Right lobe of liver (tissue), 6 donors: ENCODE results near the gene THADA. TPM values are rescaled to one million over a fixed set of nuclear protein-coding genes. Genes with fewer than 3 reads are reported as not detected.
A peak's percentile ranks its signal among the peaks of the same experiment; 100 is the strongest.

Experiments
- ATAC-seq, 4 donors: fragments of 200-7000 bp; cut with Tn5 transposase; one replicate each; pipeline ENCODE4 v1.9.1; 2020; ENCODE audit warnings: mild to moderate bottlenecking in 4 of 4, moderate library complexity in 4 of 4
- DNase-seq, 3 donors: peaks; one replicate each; pipeline ENCODE4 v3.0.0-alpha.2; 2020
- H3K27ac ChIP-seq, 3 donors: fragments of 200-600 bp; one replicate each; pipeline ENCODE4 v1.8.0; 2022
- H3K27me3 ChIP-seq, 2 donors: fragments of 200-600 bp; one replicate each; pipeline ENCODE4 v1.8.0; 2022
- H3K36me3 ChIP-seq, 4 donors: fragments of 200-600 bp; sonication (generic) in 1 of 4; one replicate each; pipeline versions ENCODE4 v1.5.1 to v1.8.0; 2017 to 2022; ENCODE audit warnings: control low read depth in 1 of 4
- H3K4me1 ChIP-seq, 4 donors: fragments of 200-600 bp; sonication (generic) in 1 of 4; one replicate each; pipeline versions ENCODE4 v1.5.1 to v1.8.0; 2017 to 2022; ENCODE audit warnings: control low read depth in 1 of 4
- H3K4me3 ChIP-seq, 3 donors: fragments of 200-600 bp; one replicate each; pipeline ENCODE4 v1.8.0; 2022
- H3K9me3 ChIP-seq, 4 donors: fragments of 200-600 bp; sonication (generic) in 1 of 4; one replicate each; pipeline versions ENCODE4 v1.5.1 to v1.8.0; 2017 to 2022; ENCODE audit warnings: control low read depth in 1 of 4
- CTCF ChIP-seq, 4 donors: fragments of 200-600 bp in 3 of 4; fragments of 450-650 bp in 1 of 4; IDR thresholded peaks; one replicate each; pipeline versions ENCODE4 v1.5.1 to v1.8.0; 2016 to 2022; ENCODE audit warnings: antibody characterized with exemption in 4 of 4, mild to moderate bottlenecking in 2 of 4
- POLR2A ChIP-seq: fragments of 450-650 bp; IDR thresholded peaks from one replicate; pipeline ENCODE4 v1.6.1; 2017; ENCODE audit warnings: antibody characterized with exemption, mild to moderate bottlenecking
- WGBS: methylation state at CpG from one replicate; pipeline ENCODE4 v1.1.6; 2018; ENCODE audit warnings: low coverage, low lambda C conversion rate; ENCODE audit not compliant: insufficient coverage; ENCODE audit errors: missing lambda C conversion rate; 5-methylcytosine and 5-hydroxymethylcytosine counted together
- intact Hi-C, 2 donors: fragments of 100-400 bp; cut with DNase I; formaldehyde crosslinking; loops; one replicate each; pipeline versions ENCODE4 v1.11.2 to v1.14.1; 2022
- total RNA-seq, 6 experiments: library from RNA; depleted of rRNA in 2 of 6; stranded (reverse); fragments of >200 nt in 2 of 6; fragmentation: NEBNext Ultra II Directional in 3 of 6; extraction: Animal tissue kit (Norgen Biotek cat#: 25700) in 3 of 6; gene quantifications; one replicate each; pipeline versions ENCODE4 v1.1.0 to v1.2.4, GENCODE V29; 2016 to 2023
- donor health status: DM: no; HTN: yes; CAD: no.
- donor health status: DM: no; HTN: no; CAD: no.
- donor health status: DM: no; HTN: no; CAD: no.
- donor health status: DM: no; HTN: yes; CAD: no.
- donor health status: DM: no; HTN: yes; CAD: no.

The THADA gene
- total RNA-seq, 6 experiments from 2014 or later, result 12.2 to 21.6 (median 14.0) TPM

- 27% methylated on average over 5 of the region's 5 CpGs for WGBS
- H3K9me3 ChIP-seq, result no peaks in the 10 kb centered on the region
- ATAC-seq, result peak; percentile 68 to 81 (median 72)
Observed at GRCh38 chr2:43343573-43344304, 252.1 kb downstream of the THADA start.

GRCh38 chr2:43341959-43342757 lies 253.7 kb downstream of the THADA start:
- H3K27ac ChIP-seq, result peak overlapping the region in 1 of 3 donors; percentile 52
- TF ChIP-seq CTCF (IDR thresholded peaks at IDR 0.05), result peak in 1 of 4 donors; percentile 11
- no peak for TF ChIP-seq POLR2A
- peak; percentile 56 to 77 (median 69) for ATAC-seq

More at GRCh38 chr2:43343573-43344304, 252.1 kb downstream of the THADA start:
- Histone ChIP-seq H3K4me3 (no peak overlapping the region), H3K27ac (peak overlapping the region; percentile 2 to 52 (median 17)), H3K36me3 (no peaks in the 10 kb centered on the region), H3K4me1 (peaks cover 0 to 48% (median 11%) of the 10 kb centered on the region in 4 donors), H3K27me3 (no peaks in the 10 kb centered on the region)
- peak; percentile 54 to 77 (median 60) for DNase-seq
- intact Hi-C loops, result no loop called here
- no peak for TF ChIP-seq CTCF (IDR thresholded peaks at IDR 0.05)
- no peak for TF ChIP-seq POLR2A

GRCh38 chr2:43340945-43341356 lies 254.9 kb downstream of the THADA start:
- intact Hi-C loops, result no loop called here
- H3K27ac ChIP-seq, result no peak overlapping the region
- WGBS, result 100% methylated on average over 1 of the region's 1 CpG
- H3K4me3 ChIP-seq, result no peak overlapping the region
- H3K9me3 ChIP-seq, result no peaks in the 10 kb centered on the region
- TF ChIP-seq POLR2A (no peak), CTCF (IDR thresholded peaks at IDR 0.05) (no peak)
- ATAC-seq (no peak), DNase-seq (no peak)
- H3K4me1 ChIP-seq, result peaks cover 0 to 40% (median 11%) of the 10 kb centered on the region in 4 donors
- no peaks in the 10 kb centered on the region for H3K36me3 ChIP-seq
- H3K27me3 ChIP-seq, result no peaks in the 10 kb centered on the region

More at GRCh38 chr2:43341959-43342757, 253.7 kb downstream of the THADA start:
- Histone ChIP-seq H3K9me3 (no peaks in the 10 kb centered on the region), H3K27me3 (no peaks in the 10 kb centered on the region), H3K4me1 (peaks cover 0 to 48% (median 11%) of the 10 kb centered on the region in 4 donors), H3K4me3 (no peak overlapping the region), H3K36me3 (no peaks in the 10 kb centered on the region)
- DNase-seq, result no peak
- intact Hi-C loops, result no loop called here
- 53% methylated on average over 13 of the region's 13 CpGs for WGBS

- Histone ChIP-seq H3K27ac (peak overlapping the region in 1 of 3 donors; percentile 15), H3K36me3 (no peaks in the 10 kb centered on the region), H3K27me3 (no peaks in the 10 kb centered on the region), H3K9me3 (no peaks in the 10 kb centered on the region), H3K4me1 (peaks cover 0 to 32% (median 7%) of the 10 kb centered on the region in 4 donors), H3K4me3 (no peak overlapping the region)
- ATAC-seq, result no peak
- TF ChIP-seq POLR2A (no peak), CTCF (IDR thresholded peaks at IDR 0.05) (no peak)
- 84% methylated on average over 2 of the region's 2 CpGs for WGBS
- intact Hi-C loops, result no loop called here
- no peak for DNase-seq
Observed at GRCh38 chr2:43340066-43340465, 255.8 kb downstream of the THADA start.
